Endothelial cell of umbilical vein (primary cell): Measurements from ENCODE around the gene FLRT1. TPM values are rescaled to one million over a fixed set of nuclear protein-coding genes. Genes with fewer than 3 reads are reported as not detected.

ENCODE experiments used
- BruUV-seq: library from RNA; stranded (reverse); fragments of 400-500 nt; replicated peaks from 2 replicates; lab custom pipeline; 2021; lab: Mats Ljungman, UMichigan
- CTCF ChIA-PET: fragments of 300-600, 350-600 bp; sonication (Branson Sonifier 250); formaldehyde crosslinking; loops from one replicate; lab custom pipeline; 2021; ENCODE audit warnings: antibody characterized with exemption, inconsistent platforms; lab: Charles Lee
- POLR2A ChIA-PET: fragments of 300-600, 350-600 bp; sonication (Branson Sonifier 250); formaldehyde crosslinking; loops from one replicate; lab custom pipeline; 2021; ENCODE audit warnings: antibody characterized with exemption, inconsistent platforms; lab: Charles Lee
- DNase-seq: peaks from one replicate; pipeline ENCODE4 v3.0.0-alpha.2; 2011; ENCODE audit warnings: low read depth, low spot score
- FAIRE-seq: peaks from 2 replicates; lab custom pipeline; 2011; peaks lifted over from hg19 to GRCh38; lab: Jason Lieb, UNC
- H2AFZ ChIP-seq: 2 replicates; pipeline ENCODE4 v1.6.0; 2012; ENCODE audit warnings: low read depth, low read length, control low read depth, inconsistent platforms
- H3K27ac ChIP-seq: 2 replicates; pipeline ENCODE4 v1.5.1; 2011; ENCODE audit warnings: low read depth, mild to moderate bottlenecking, control low read depth, low read length, moderate library complexity; ENCODE audit not compliant: insufficient read depth
- H3K27me3 ChIP-seq, 2 experiments: 2 replicates each; pipeline versions ENCODE4 v1.6.0 to v1.6.1; 2011; ENCODE audit warnings: low read length in 2 of 2, mixed read lengths in 1 of 2; ENCODE audit not compliant: control insufficient read depth in 2 of 2, insufficient read depth in 2 of 2
- H3K36me3 ChIP-seq, 2 experiments: 2 replicates in 1 of 2; 3 replicates in 1 of 2; pipeline ENCODE4 v1.5.1; 2011; ENCODE audit warnings: low read length in 2 of 2, mild to moderate bottlenecking in 1 of 2, moderate library complexity in 1 of 2; ENCODE audit not compliant: control insufficient read depth in 2 of 2, insufficient read depth in 2 of 2; ENCODE audit errors: extremely low read depth in 1 of 2
- H3K4me1 ChIP-seq: 3 replicates; pipeline ENCODE4 v1.5.1; 2011; ENCODE audit warnings: mild to moderate bottlenecking, low read length; ENCODE audit not compliant: control insufficient read depth, insufficient read depth; ENCODE audit errors: extremely low read depth
- H3K4me2 ChIP-seq: 2 replicates; pipeline ENCODE4 v1.6.1; 2011; ENCODE audit warnings: low read length, control low read depth, mixed read lengths; ENCODE audit not compliant: insufficient read depth
- H3K4me3 ChIP-seq, 3 experiments: fragments of 200-600 bp in 1 of 3; sonication (generic), shearing (Covaris generic) in 1 of 3; replicated peaks in 1 of 3; 2 replicates each; pipeline ENCODE4 v1.5.1; 2011 to 2016; ENCODE audit warnings: control low read depth in 3 of 3, low read length in 3 of 3, mild to moderate bottlenecking in 2 of 3, inconsistent platforms in 1 of 3, low read depth in 1 of 3, moderate library complexity in 1 of 3; ENCODE audit not compliant: insufficient read depth in 1 of 3
- H3K79me2 ChIP-seq: 2 replicates; pipeline ENCODE4 v1.6.0; 2012; ENCODE audit warnings: low read length, inconsistent platforms; ENCODE audit not compliant: control insufficient read depth, insufficient read depth
- H3K9ac ChIP-seq: replicated peaks from 2 replicates; pipeline ENCODE3; 2011; ENCODE audit warnings: low read length, control low read depth; ENCODE audit not compliant: insufficient read depth; ENCODE audit errors: extremely low read depth
- H3K9me1 ChIP-seq: replicated peaks from 3 replicates; pipeline ENCODE4 v1.6.0; 2011; ENCODE audit warnings: mild to moderate bottlenecking, low read length; ENCODE audit not compliant: control insufficient read depth, insufficient read depth; ENCODE audit errors: extremely low read depth
- H3K9me3 ChIP-seq: replicated peaks from 2 replicates; pipeline ENCODE4 v1.5.1; 2012; ENCODE audit warnings: low read length, inconsistent platforms; ENCODE audit not compliant: control insufficient read depth, insufficient read depth
- H4K20me1 ChIP-seq: replicated peaks from 2 replicates; pipeline ENCODE3; 2011; ENCODE audit warnings: mild to moderate bottlenecking, low read length; ENCODE audit not compliant: control insufficient read depth, insufficient read depth; ENCODE audit errors: extremely low read depth
- EZH2 ChIP-seq: IDR thresholded peaks from 2 replicates; pipeline ENCODE4 v1.6.1; 2012; ENCODE audit warnings: borderline replicate concordance, low read depth, mild to moderate bottlenecking, moderate library complexity, low read length, inconsistent platforms; ENCODE audit not compliant: severe bottlenecking
- FOS ChIP-seq: IDR thresholded peaks from 2 replicates; pipeline ENCODE4 v1.6.1; 2011; ENCODE audit warnings: mild to moderate bottlenecking, low read length, moderate library complexity, borderline replicate concordance; ENCODE audit not compliant: insufficient read depth
- GATA2 ChIP-seq: IDR thresholded peaks from 2 replicates; pipeline ENCODE4 v1.7.0; 2011; ENCODE audit warnings: low read depth, mild to moderate bottlenecking, moderate library complexity, mixed read lengths, low read length; ENCODE audit not compliant: insufficient read length, insufficient read depth
- JUN ChIP-seq: IDR thresholded peaks from 2 replicates; pipeline ENCODE4 v1.6.1; 2011; ENCODE audit warnings: borderline replicate concordance, low read depth; ENCODE audit not compliant: insufficient read length, insufficient read depth
- MAX ChIP-seq: IDR thresholded peaks from 2 replicates; pipeline ENCODE4 v1.6.1; 2011; ENCODE audit not compliant: insufficient read depth, insufficient read length
- MYC ChIP-seq: IDR thresholded peaks from one replicate; pipeline ENCODE4 v1.6.1; 2011; ENCODE audit warnings: mild to moderate bottlenecking, low read depth, low read length
- POLR2A ChIP-seq: IDR thresholded peaks from 2 replicates; pipeline ENCODE4 v1.6.1; 2012; ENCODE audit warnings: low read depth, mild to moderate bottlenecking, control low read depth, low read length
- POLR2AphosphoS5 ChIP-seq: IDR thresholded peaks from 2 replicates; pipeline ENCODE4 v1.6.1; 2012; ENCODE audit warnings: low read depth, mild to moderate bottlenecking, control low read depth, low read length, moderate library complexity; ENCODE audit not compliant: insufficient read depth
- dilution Hi-C: fragments of 300-500 bp; cut with MboI; formaldehyde crosslinking; loops from one replicate; pipeline ENCODE4 v1.15.0; 2019; ENCODE audit warnings: low sequenced_read_pairs; ENCODE audit not compliant: extremely low pct_ligation_motif_present
- intact Hi-C: fragments of 100-400 bp; cut with micrococcal nuclease; formaldehyde crosslinking; loops from one replicate; pipeline ENCODE4 v1.10.0; 2022
- polyA plus RNA-seq, 4 experiments: library from polyadenylated mRNA; depleted of rRNA in 3 of 4; stranded (reverse) in 3 of 4; unstranded in 1 of 4; fragments of >200 nt; gene quantifications; 2 replicates each; pipeline versions ENCODE4 v1.2.1 to v1.2.3, GENCODE V29; 2011 to 2012; ENCODE audit warnings: missing spikeins in 1 of 4
- total RNA-seq: library from RNA; stranded (reverse); gene quantifications from 2 replicates; pipeline ENCODE4 v1.2.3, GENCODE V29; 2021
- TF ChIP-seq, protein P1 (sequence below), 2 donors: IDR thresholded peaks; 1 replicate in 1 of 2; 2 replicates in 1 of 2; pipeline ENCODE4 v1.5.1; 2011; ENCODE audit warnings: low read length in 2 of 2, mild to moderate bottlenecking in 2 of 2, moderate library complexity in 2 of 2, control low read depth in 1 of 2, inconsistent platforms in 1 of 2, low read depth in 1 of 2; ENCODE audit not compliant: insufficient read depth in 1 of 2; ENCODE audit errors: extremely low read depth in 1 of 2

Gene FLRT1
- total and polyA plus RNA-seq, 2 donors (not counting 3 experiments of a cell fraction or from before 2014, with no cell fraction given): not detected

DNA sequence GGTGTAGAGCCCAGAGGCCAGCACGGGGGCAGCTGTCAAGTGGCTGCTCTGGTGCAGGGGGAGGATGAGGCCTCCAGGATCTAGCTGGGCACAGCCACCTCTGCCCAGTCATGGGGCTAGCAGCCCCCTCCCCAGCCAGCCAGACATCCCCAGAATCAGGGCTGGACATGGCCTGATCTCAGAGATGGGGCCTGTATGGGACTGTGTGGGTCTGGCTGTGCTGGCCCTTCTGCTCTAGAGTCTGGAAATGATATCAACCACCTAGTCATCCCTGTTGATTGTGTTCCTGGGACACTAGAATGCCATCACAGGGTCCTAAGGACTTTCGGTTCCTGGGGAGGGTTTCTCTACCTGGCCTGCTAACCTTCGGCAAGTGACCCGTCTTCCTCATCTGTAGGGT, 2.8 kb downstream of the FLRT1 start:
- CTCF ChIA-PET: interaction anchor here (2.0 kb wide), 1 partner anchor 18 kb away, joined by 4 read pairs; no protein-coding TSS in a partner anchor
- H3K27ac ChIP-seq: no peak overlapping the region

DNA sequence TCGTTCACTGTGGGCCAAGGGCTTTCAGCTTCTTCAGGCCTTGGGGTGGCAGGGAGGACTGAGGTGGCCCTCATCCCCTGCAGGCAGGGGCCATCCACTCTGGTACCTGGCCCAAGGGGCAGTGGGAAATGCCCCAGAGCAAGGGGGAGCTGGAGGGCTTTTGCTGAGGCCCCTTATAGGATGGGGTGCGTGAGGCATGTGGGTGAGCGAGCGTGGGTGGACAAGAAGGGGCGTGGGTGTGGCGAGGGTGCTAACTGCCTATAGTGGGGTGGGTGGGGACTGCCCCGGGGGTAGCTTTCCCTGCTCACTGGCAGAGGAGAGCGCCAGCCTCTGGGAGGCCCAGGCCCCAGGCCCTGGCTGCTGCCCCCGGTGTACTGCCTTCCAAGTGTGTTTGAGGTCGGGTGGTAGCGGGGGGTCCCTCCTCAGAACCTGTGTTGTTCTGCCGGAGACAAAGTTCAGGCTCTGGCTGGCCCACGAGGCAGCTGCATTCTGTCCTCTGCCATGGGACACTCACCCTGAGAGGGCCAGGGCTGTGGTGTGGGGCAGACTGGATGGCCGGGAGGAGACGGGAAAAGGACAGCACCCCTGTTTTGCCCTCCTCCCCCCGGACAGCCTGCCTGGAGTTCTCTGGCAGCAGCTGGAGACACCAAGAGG, 3.4 kb downstream of the FLRT1 start:
- intact Hi-C loops (no loop called here), dilution Hi-C loops (no loop called here)
- Histone ChIP-seq H3K79me2 (no peaks in the 10 kb centered on the region), H3K9me3 (no peaks in the 10 kb centered on the region), H3K4me2 (no peak overlapping the region), H3K4me1 (no peaks in the 10 kb centered on the region), H3K4me3 (no peak overlapping the region), H3K9me1 (no peaks in the 10 kb centered on the region), H3K36me3 (no peaks in the 10 kb centered on the region), H4K20me1 (no peaks in the 10 kb centered on the region), H3K9ac (no peak overlapping the region), H3K27me3 (peaks cover 23 to 28% of the 10 kb centered on the region in 2 experiments), H3K27ac (no peak overlapping the region), H2AFZ (no peak overlapping the region)
- no TSS peak for BruUV-seq
- CTCF ChIA-PET: interaction anchor here (0.7 to 2.0 kb wide), 2 partner anchors 19 to 109 kb away, joined by 3 to 4 read pairs; no protein-coding TSS in a partner anchor
- POLR2A ChIA-PET: no interaction called here
- FAIRE-seq (no peak), DNase-seq (no peak)
- TF ChIP-seq FOS (no peak), MAX (no peak), JUN (no peak), POLR2A (no peak), MYC (no peak), GATA2 (no peak), EZH2 (no peak), POLR2AphosphoS5 (no peak)
- TF ChIP-seq, protein P1, sequence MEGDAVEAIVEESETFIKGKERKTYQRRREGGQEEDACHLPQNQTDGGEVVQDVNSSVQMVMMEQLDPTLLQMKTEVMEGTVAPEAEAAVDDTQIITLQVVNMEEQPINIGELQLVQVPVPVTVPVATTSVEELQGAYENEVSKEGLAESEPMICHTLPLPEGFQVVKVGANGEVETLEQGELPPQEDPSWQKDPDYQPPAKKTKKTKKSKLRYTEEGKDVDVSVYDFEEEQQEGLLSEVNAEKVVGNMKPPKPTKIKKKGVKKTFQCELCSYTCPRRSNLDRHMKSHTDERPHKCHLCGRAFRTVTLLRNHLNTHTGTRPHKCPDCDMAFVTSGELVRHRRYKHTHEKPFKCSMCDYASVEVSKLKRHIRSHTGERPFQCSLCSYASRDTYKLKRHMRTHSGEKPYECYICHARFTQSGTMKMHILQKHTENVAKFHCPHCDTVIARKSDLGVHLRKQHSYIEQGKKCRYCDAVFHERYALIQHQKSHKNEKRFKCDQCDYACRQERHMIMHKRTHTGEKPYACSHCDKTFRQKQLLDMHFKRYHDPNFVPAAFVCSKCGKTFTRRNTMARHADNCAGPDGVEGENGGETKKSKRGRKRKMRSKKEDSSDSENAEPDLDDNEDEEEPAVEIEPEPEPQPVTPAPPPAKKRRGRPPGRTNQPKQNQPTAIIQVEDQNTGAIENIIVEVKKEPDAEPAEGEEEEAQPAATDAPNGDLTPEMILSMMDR (IDR thresholded peaks at IDR 0.05; ENCODE audit: extremely low read depth in 1 of 2, insufficient read depth in 1 of 2, low read depth in 1 of 2, low read length in 2 of 2): no peak

More for the DNA sequence above, 2.8 kb downstream of the FLRT1 start:
- TF ChIP-seq JUN (no peak), FOS (no peak)
- TF ChIP-seq, protein P1 (IDR thresholded peaks at IDR 0.05; ENCODE audit: extremely low read depth in 1 of 2, insufficient read depth in 1 of 2, low read depth in 1 of 2, low read length in 2 of 2): no peak
- no peaks in the 10 kb centered on the region for H3K9me3 ChIP-seq
- intact Hi-C loops (no loop called here), dilution Hi-C loops (no loop called here)
- H2AFZ ChIP-seq: no peak overlapping the region
- no peaks in the 10 kb centered on the region for H3K9me1 ChIP-seq
- H3K4me3 ChIP-seq: no peak overlapping the region
- no TSS peak for BruUV-seq
- DNase-seq (no peak), FAIRE-seq (no peak)
- no peak overlapping the region for H3K9ac ChIP-seq
- no peaks in the 10 kb centered on the region for H3K36me3 ChIP-seq
- no peaks in the 10 kb centered on the region for H3K4me1 ChIP-seq
- no peaks in the 10 kb centered on the region for H4K20me1 ChIP-seq
- POLR2A ChIA-PET: no interaction called here
- peaks cover 27 to 31% of the 10 kb centered on the region in 2 experiments for H3K27me3 ChIP-seq
- H3K79me2 ChIP-seq: no peaks in the 10 kb centered on the region
- no peak overlapping the region for H3K4me2 ChIP-seq
